Nephron (organoid): ENCODE results near the gene RBM14.

ENCODE experiments used
- H3K27ac Mint-ChIP-seq, 3 experiments: 2 replicates each; pipeline ENCODE4 v1.8.0; 2020; ENCODE audit warnings: mixed read lengths in 3 of 3, mild to moderate bottlenecking in 2 of 3, moderate library complexity in 1 of 3
- H3K27me3 Mint-ChIP-seq: 2 replicates; pipeline ENCODE4 v1.8.0; 2021; ENCODE audit warnings: low read depth, mild to moderate bottlenecking, moderate library complexity, mixed read lengths
- H3K36me3 Mint-ChIP-seq: 2 replicates; pipeline ENCODE4 v1.8.0; 2020; ENCODE audit warnings: low read depth, mixed read lengths
- H3K4me1 Mint-ChIP-seq: 2 replicates; pipeline ENCODE4 v1.8.0; 2020; ENCODE audit warnings: mixed read lengths
- H3K4me3 Mint-ChIP-seq, 3 experiments: 2 replicates each; pipeline ENCODE4 v1.8.0; 2020; ENCODE audit warnings: mild to moderate bottlenecking in 3 of 3, mixed read lengths in 3 of 3, moderate library complexity in 2 of 3
- H3K9me3 Mint-ChIP-seq: 2 replicates; pipeline ENCODE4 v1.8.0; 2020; ENCODE audit warnings: mixed read lengths
- TF ChIP-seq, protein P1 (sequence below), 3 experiments: fragments of 200-600 bp; sonication (generic); IDR thresholded peaks; one replicate each; pipeline ENCODE4 v1.5.0; 2021; ENCODE audit warnings: antibody characterized with exemption in 3 of 3; ENCODE audit not compliant: unreplicated experiment in 3 of 3

Gene RBM14

GRCh38 chr11:66646828-66647227 is 30.4 kb downstream of the RBM14 start:
- Mint-ChIP-seq H3K27ac (no peak overlapping the region), H3K9me3 (no peaks in the 10 kb centered on the region), H3K27me3 (no peaks in the 10 kb centered on the region), H3K4me3 (no peak overlapping the region), H3K4me1 (peaks cover 48% of the 10 kb centered on the region), H3K36me3 (peaks cover 90% of the 10 kb centered on the region)
- TF ChIP-seq, protein P1, sequence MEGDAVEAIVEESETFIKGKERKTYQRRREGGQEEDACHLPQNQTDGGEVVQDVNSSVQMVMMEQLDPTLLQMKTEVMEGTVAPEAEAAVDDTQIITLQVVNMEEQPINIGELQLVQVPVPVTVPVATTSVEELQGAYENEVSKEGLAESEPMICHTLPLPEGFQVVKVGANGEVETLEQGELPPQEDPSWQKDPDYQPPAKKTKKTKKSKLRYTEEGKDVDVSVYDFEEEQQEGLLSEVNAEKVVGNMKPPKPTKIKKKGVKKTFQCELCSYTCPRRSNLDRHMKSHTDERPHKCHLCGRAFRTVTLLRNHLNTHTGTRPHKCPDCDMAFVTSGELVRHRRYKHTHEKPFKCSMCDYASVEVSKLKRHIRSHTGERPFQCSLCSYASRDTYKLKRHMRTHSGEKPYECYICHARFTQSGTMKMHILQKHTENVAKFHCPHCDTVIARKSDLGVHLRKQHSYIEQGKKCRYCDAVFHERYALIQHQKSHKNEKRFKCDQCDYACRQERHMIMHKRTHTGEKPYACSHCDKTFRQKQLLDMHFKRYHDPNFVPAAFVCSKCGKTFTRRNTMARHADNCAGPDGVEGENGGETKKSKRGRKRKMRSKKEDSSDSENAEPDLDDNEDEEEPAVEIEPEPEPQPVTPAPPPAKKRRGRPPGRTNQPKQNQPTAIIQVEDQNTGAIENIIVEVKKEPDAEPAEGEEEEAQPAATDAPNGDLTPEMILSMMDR (IDR thresholded peaks at IDR 0.05; ENCODE audit: unreplicated experiment in 3 of 3) = no peak

DNA sequence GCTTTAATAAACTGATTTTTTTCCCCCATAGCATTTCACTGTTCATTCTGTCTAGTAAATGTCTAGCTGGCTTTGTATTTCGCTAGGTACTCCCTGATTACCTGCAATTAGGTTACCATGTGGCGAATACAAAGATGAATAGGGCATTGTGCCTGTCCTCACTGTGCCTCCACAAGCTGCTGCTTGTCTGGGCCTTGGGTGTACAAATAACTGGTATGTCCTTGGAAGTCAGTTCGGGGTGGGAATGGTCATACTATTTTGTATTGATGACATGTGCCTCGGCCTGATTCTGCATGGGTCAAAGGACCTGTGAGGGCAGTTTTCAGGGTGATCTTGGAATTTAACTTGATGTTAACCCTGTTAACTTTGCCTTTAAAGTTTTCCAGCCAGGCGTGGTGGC is 33.5 kb downstream of the RBM14 start:
- no peak overlapping the region for H3K27ac Mint-ChIP-seq

DNA sequence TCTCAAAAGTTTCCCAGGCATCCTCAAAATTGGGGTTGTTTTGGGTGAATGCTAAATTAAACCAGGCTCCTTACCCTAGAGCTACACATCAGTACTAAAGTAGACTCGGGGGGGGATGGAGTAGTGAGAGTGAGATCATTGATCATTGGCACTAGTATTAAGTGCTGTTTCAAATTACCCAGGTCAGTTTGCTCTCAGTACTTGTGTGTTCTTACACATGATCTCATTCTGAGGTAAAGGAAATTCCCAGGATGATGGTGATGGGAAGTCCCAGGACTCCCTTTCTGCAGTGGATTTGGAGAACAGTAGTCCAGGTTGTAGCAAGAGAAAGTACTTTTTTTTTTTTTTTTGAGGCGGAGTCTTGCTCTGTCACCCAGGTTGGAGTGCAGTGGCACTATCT is 34.6 kb downstream of the RBM14 start:
- TF ChIP-seq, protein P1 (IDR thresholded peaks at IDR 0.05; ENCODE audit: unreplicated experiment in 3 of 3) = no peak
- H3K36me3 Mint-ChIP-seq = peaks cover 76% of the 10 kb centered on the region
- no peak overlapping the region for H3K27ac Mint-ChIP-seq
- H3K9me3 Mint-ChIP-seq = no peaks in the 10 kb centered on the region
- H3K4me3 Mint-ChIP-seq = no peak overlapping the region
- peaks cover 6% of the 10 kb centered on the region for H3K4me1 Mint-ChIP-seq
- no peaks in the 10 kb centered on the region for H3K27me3 Mint-ChIP-seq

More for the DNA sequence above, 33.5 kb downstream of the RBM14 start:
- H3K9me3 Mint-ChIP-seq = no peaks in the 10 kb centered on the region
- H3K4me3 Mint-ChIP-seq = no peak overlapping the region
- H3K4me1 Mint-ChIP-seq = peaks cover 17% of the 10 kb centered on the region
- TF ChIP-seq, protein P1 (IDR thresholded peaks at IDR 0.05; ENCODE audit: unreplicated experiment in 3 of 3) = no peak
- no peaks in the 10 kb centered on the region for H3K27me3 Mint-ChIP-seq
- H3K36me3 Mint-ChIP-seq = peaks cover 80% of the 10 kb centered on the region

GRCh38 chr11:66652651-66653050 is 36.2 kb downstream of the RBM14 start:
- no peak overlapping the region for H3K4me3 Mint-ChIP-seq
- TF ChIP-seq, protein P1 (IDR thresholded peaks at IDR 0.05; ENCODE audit: unreplicated experiment in 3 of 3) = no peak
- H3K9me3 Mint-ChIP-seq = no peaks in the 10 kb centered on the region
- H3K36me3 Mint-ChIP-seq = peaks cover 61% of the 10 kb centered on the region
- H3K27ac Mint-ChIP-seq = no peak overlapping the region
- no peaks in the 10 kb centered on the region for H3K27me3 Mint-ChIP-seq
- H3K4me1 Mint-ChIP-seq = no peaks in the 10 kb centered on the region

DNA sequence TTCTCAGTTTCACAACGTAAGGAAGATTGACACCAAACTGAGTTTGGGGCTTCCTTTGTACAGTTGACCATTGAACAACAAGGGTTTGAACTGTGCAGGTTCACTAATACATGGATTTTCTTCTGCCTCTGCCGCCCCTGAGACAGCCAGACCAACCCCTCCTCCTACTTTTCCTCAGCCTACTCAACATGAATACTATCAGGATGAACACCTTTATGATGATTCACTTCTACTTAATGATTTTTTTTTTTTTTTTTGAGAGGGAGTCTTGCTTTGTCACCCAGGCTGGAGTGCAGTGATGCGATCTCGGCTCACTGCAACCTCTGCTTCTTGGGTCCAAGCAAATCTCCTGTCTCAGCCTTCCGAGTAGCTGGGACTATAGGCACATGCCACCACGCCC is 36.7 kb downstream of the RBM14 start:
- Mint-ChIP-seq H3K27me3 (no peaks in the 10 kb centered on the region), H3K4me3 (no peak overlapping the region), H3K27ac (no peak overlapping the region), H3K36me3 (peaks cover 62% of the 10 kb centered on the region), H3K9me3 (no peaks in the 10 kb centered on the region), H3K4me1 (no peaks in the 10 kb centered on the region)
- TF ChIP-seq, protein P1 (IDR thresholded peaks at IDR 0.05; ENCODE audit: unreplicated experiment in 3 of 3) = no peak

GRCh38 chr11:66659763-66660162 is 43.3 kb downstream of the RBM14 start:
- Mint-ChIP-seq H3K36me3 (peaks cover 51% of the 10 kb centered on the region), H3K4me3 (no peak overlapping the region), H3K9me3 (no peaks in the 10 kb centered on the region)

More at GRCh38 chr11:66659763-66660162, 43.3 kb downstream of the RBM14 start:
- H3K4me1 Mint-ChIP-seq = no peaks in the 10 kb centered on the region
- TF ChIP-seq, protein P1 (IDR thresholded peaks at IDR 0.05; ENCODE audit: unreplicated experiment in 3 of 3) = no peak
- no peaks in the 10 kb centered on the region for H3K27me3 Mint-ChIP-seq
- H3K27ac Mint-ChIP-seq = no peak overlapping the region
